Psoas muscle (tissue), 8 donors: ENCODE measurements around the gene SLC24A4. TPM values are rescaled to one million over a fixed set of nuclear protein-coding genes. Genes with fewer than 3 reads are reported as not detected.

Experiments used
- ATAC-seq, 4 donors: fragments of 200-7000 bp; cut with Tn5 transposase; one replicate each; pipeline ENCODE4 v1.9.1; 2020; ENCODE audit warnings: moderate library complexity in 3 of 4, mild to moderate bottlenecking in 2 of 4
- DNase-seq, 2 donors: peaks; one replicate each; pipeline ENCODE4 v3.0.0-alpha.2; 2020
- H3K27ac ChIP-seq: fragments of 200-600 bp; one replicate; pipeline ENCODE4 v1.8.0; 2022
- H3K27me3 ChIP-seq, 3 donors: fragments of 200-600 bp in 1 of 3; one replicate each; pipeline versions ENCODE4 v1.6.1 to v1.8.0; 2013 to 2022; ENCODE audit warnings: low read length in 2 of 3, mild to moderate bottlenecking in 2 of 3, moderate library complexity in 1 of 3; ENCODE audit not compliant: insufficient read depth in 3 of 3
- H3K36me3 ChIP-seq, 2 donors: fragments of 200-600 bp in 1 of 2; one replicate each; pipeline versions ENCODE4 v1.6.1 to v1.8.0; 2013 to 2022; ENCODE audit warnings: low read depth in 1 of 2, mild to moderate bottlenecking in 1 of 2, moderate library complexity in 1 of 2; ENCODE audit not compliant: insufficient read depth in 1 of 2
- H3K4me1 ChIP-seq: fragments of 200-600 bp; one replicate; pipeline ENCODE4 v1.8.0; 2022
- H3K4me3 ChIP-seq: fragments of 200-600 bp; one replicate; pipeline ENCODE4 v1.8.0; 2022; ENCODE audit warnings: mild to moderate bottlenecking
- H3K9me3 ChIP-seq: fragments of 200-600 bp; one replicate; pipeline ENCODE4 v1.8.0; 2022
- WGBS, 3 donors: extraction: QIAGEN DNeasy Blood & Tissue Kit; methylation state at CpG; one replicate each; pipeline versions ENCODE4 v1.1.6 to v1.1.7; 2013; 5-methylcytosine and 5-hydroxymethylcytosine counted together
- intact Hi-C, 2 donors: fragments of 100-400 bp; cut with DNase I; formaldehyde crosslinking; loops; one replicate each; pipeline versions ENCODE4 v1.11.0 to v1.14.2; 2022
- polyA plus RNA-seq, 3 donors: library from polyadenylated mRNA; stranded (reverse); fragments of 200-250 nt; gene quantifications; one replicate each; pipeline ENCODE4 v1.2.3, GENCODE V29; 2013
- total RNA-seq, 4 donors: library from RNA; stranded (reverse); fragmentation: NEBNext Ultra II Directional in 2 of 4; extraction: Animal tissue kit (Norgen Biotek cat#: 25700) in 2 of 4; gene quantifications; one replicate each; pipeline versions ENCODE4 v1.2.1 to v1.2.4, GENCODE V29; 2021 to 2023
- TF ChIP-seq, protein P1 (sequence below): fragments of 200-600 bp; IDR thresholded peaks from one replicate; pipeline ENCODE4 v1.8.0; 2022; ENCODE audit warnings: antibody characterized with exemption
- donor health status: healthy with polysubstance abuse.
- donor health status: DM: no; HTN: no; CAD: no; lungs with moderate emphysema.
- donor health status: Bipolar disorder and iron deficiency.
- donor health status: healthy.
- donor health status: DM: yes; HTN: yes; CAD: no.
- donor health status: DM: no; HTN: no; CAD: no.
- donor health status: DM: no; HTN: no; CAD: no.
- donor health status: DM: yes; HTN: yes; CAD: no.

The SLC24A4 gene
- total and polyA plus RNA-seq, 7 donors = 0.21 to 2.3 (median 0.34) TPM

GRCh38 chr14:92496191-92496857, 173.4 kb downstream of the SLC24A4 start:
- no peak for ATAC-seq
- TF ChIP-seq, protein P1, sequence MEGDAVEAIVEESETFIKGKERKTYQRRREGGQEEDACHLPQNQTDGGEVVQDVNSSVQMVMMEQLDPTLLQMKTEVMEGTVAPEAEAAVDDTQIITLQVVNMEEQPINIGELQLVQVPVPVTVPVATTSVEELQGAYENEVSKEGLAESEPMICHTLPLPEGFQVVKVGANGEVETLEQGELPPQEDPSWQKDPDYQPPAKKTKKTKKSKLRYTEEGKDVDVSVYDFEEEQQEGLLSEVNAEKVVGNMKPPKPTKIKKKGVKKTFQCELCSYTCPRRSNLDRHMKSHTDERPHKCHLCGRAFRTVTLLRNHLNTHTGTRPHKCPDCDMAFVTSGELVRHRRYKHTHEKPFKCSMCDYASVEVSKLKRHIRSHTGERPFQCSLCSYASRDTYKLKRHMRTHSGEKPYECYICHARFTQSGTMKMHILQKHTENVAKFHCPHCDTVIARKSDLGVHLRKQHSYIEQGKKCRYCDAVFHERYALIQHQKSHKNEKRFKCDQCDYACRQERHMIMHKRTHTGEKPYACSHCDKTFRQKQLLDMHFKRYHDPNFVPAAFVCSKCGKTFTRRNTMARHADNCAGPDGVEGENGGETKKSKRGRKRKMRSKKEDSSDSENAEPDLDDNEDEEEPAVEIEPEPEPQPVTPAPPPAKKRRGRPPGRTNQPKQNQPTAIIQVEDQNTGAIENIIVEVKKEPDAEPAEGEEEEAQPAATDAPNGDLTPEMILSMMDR = no peak
- WGBS, 3 donors = 73 to 79% (median 76%) methylated on average over 6 of the region's 6 CpGs
- Histone ChIP-seq H3K9me3 (no peaks in the 10 kb centered on the region), H3K4me1 (no peaks in the 10 kb centered on the region), H3K27me3 (no peaks in the 10 kb centered on the region), H3K36me3 (no peaks in the 10 kb centered on the region), H3K4me3 (no peak overlapping the region), H3K27ac (no peak overlapping the region)
- intact Hi-C loops = no loop called here
- DNase-seq = no peak

- TF ChIP-seq, protein P1 = no peak
- ATAC-seq = no peak
- Histone ChIP-seq H3K4me1 (no peaks in the 10 kb centered on the region), H3K27me3 (no peaks in the 10 kb centered on the region), H3K36me3 (no peaks in the 10 kb centered on the region), H3K27ac (no peak overlapping the region), H3K4me3 (no peak overlapping the region), H3K9me3 (no peaks in the 10 kb centered on the region)
- intact Hi-C loops = no loop called here
- DNase-seq = no peak
- WGBS, 3 donors = 91 to 98% (median 93%) methylated on average over 8 of the region's 8 CpGs
Observed at GRCh38 chr14:92497391-92497790, 174.4 kb downstream of the SLC24A4 start.

DNA sequence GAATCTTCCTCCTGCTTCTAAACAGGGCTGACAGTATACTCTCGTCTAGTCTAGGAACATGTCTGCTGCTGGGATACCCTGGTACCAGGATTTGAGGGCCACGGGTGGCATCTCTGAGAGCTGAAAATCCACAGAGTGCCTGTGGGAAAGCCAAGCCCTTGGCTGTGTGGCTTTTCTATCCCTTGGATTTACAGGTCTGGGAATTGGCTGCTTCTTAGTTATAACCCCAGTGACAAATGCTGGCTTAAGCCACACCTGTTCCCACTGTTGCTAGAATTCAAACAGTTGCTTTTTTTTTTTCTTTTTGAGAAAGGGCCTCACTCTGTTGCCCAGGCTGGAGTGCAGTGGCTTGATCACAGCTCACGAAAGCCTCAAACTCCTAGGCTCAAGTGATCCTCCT, 176.3 kb downstream of the SLC24A4 start:
- ATAC-seq = no peak
- Histone ChIP-seq H3K4me3 (no peak overlapping the region), H3K4me1 (peaks cover 5% of the 10 kb centered on the region), H3K27me3 (no peaks in the 10 kb centered on the region), H3K27ac (no peak overlapping the region), H3K9me3 (no peaks in the 10 kb centered on the region), H3K36me3 (no peaks in the 10 kb centered on the region)
- intact Hi-C loops = no loop called here
- TF ChIP-seq, protein P1 = no peak
- no peak for DNase-seq
- 28 to 55% (median 42%) methylated on average over 3 of the region's 3 CpGs for WGBS, 3 donors

- Histone ChIP-seq H3K4me3 (no peak overlapping the region), H3K27ac (no peak overlapping the region), H3K27me3 (no peaks in the 10 kb centered on the region), H3K36me3 (no peaks in the 10 kb centered on the region), H3K4me1 (peaks cover 5% of the 10 kb centered on the region), H3K9me3 (no peaks in the 10 kb centered on the region)
- DNase-seq = no peak
- no peak for ATAC-seq
- intact Hi-C loops = no loop called here
- WGBS, 3 donors = 32 to 47% (median 41%) methylated on average over 6 of the region's 6 CpGs
- TF ChIP-seq, protein P1 = no peak
Observed at GRCh38 chr14:92500491-92500941, 177.6 kb downstream of the SLC24A4 start.

DNA sequence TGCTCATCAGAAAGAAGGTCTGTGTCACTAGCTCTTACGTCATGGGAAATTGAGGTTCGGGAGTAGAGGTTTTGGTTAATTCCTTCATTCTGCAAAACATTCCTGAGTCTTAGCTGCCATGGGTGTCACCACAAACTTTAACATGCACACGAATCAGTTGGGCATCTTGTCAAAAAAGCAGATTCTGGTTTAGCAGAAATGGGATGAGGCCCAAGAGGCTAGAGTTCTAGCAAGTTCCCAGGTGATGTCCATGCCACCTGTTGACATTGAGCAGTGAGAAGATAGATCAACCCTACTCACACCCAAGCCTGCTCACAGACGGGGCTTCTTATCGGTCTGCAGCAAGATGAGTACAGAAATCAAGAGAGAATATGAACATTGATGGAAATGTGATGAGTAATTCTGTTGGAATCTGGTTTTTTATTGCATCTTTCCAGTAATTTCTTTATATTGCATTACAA, 179.0 kb downstream of the SLC24A4 start:
- DNase-seq (no peak), ATAC-seq (no peak)
- H3K4me1 ChIP-seq = peaks cover 5% of the 10 kb centered on the region
- no peak overlapping the region for H3K4me3 ChIP-seq
- no peaks in the 10 kb centered on the region for H3K36me3 ChIP-seq
- 69 to 84% (median 71%) methylated on average over 5 of the region's 5 CpGs for WGBS, 3 donors
- intact Hi-C loops = no loop called here
- no peak overlapping the region for H3K27ac ChIP-seq
- TF ChIP-seq, protein P1 = no peak
- no peaks in the 10 kb centered on the region for H3K9me3 ChIP-seq
- no peaks in the 10 kb centered on the region for H3K27me3 ChIP-seq
